Osteoblast (primary cell): Measurements from ENCODE around the gene SEC24C. TPM values are rescaled to one million over a fixed set of nuclear protein-coding genes. Genes with fewer than 3 reads are reported as not detected.
"Not testable (repeated sequence)": the region's sequence is repeated elsewhere in the genome, so short reads cannot be mapped to it uniquely, and the experiment has no call there.

Experiments
- DNase-seq: peaks from one replicate; pipeline ENCODE4 v3.0.0; 2011; ENCODE audit warnings: low spot score, mixed read lengths; ENCODE audit not compliant: insufficient read length; ENCODE audit errors: missing footprints
- H2AFZ ChIP-seq: 2 replicates; pipeline ENCODE4 v1.6.0; 2011; ENCODE audit warnings: mild to moderate bottlenecking, low read length
- H3K27ac ChIP-seq: 2 replicates; pipeline ENCODE4 v1.5.1; 2011; ENCODE audit warnings: mild to moderate bottlenecking, low read depth, low read length, moderate library complexity
- H3K27me3 ChIP-seq: 2 replicates; pipeline ENCODE4 v1.6.0; 2012; ENCODE audit warnings: mild to moderate bottlenecking, control low read depth, inconsistent platforms, low read length, moderate library complexity; ENCODE audit not compliant: insufficient read depth
- H3K36me3 ChIP-seq: 2 replicates; pipeline ENCODE4 v1.5.1; 2011; ENCODE audit warnings: mild to moderate bottlenecking, low read length, control low read depth, moderate library complexity; ENCODE audit not compliant: insufficient read depth
- H3K4me1 ChIP-seq: 2 replicates; pipeline ENCODE4 v1.5.1; 2011; ENCODE audit warnings: mild to moderate bottlenecking, low read length, control low read depth, moderate library complexity; ENCODE audit not compliant: insufficient read depth
- H3K4me2 ChIP-seq: 2 replicates; pipeline ENCODE4 v1.6.0; 2011; ENCODE audit warnings: mild to moderate bottlenecking, low read length; ENCODE audit not compliant: insufficient read depth
- H3K4me3 ChIP-seq: fragments of 200-600 bp; sonication (generic); 3 replicates; pipeline ENCODE4 v1.5.1; 2012; ENCODE audit warnings: mild to moderate bottlenecking, low read length, inconsistent platforms; ENCODE audit not compliant: insufficient read depth
- H3K79me2 ChIP-seq: 2 replicates; pipeline ENCODE4 v1.6.0; 2012; ENCODE audit warnings: mild to moderate bottlenecking, low read length, control low read depth, inconsistent platforms; ENCODE audit not compliant: insufficient read depth
- H3K9me3 ChIP-seq: 2 replicates; pipeline ENCODE4 v1.5.1; 2011; ENCODE audit warnings: low read depth, low read length, control low read depth
- H4K20me1 ChIP-seq: 2 replicates; pipeline ENCODE4 v1.6.0; 2012; ENCODE audit warnings: mild to moderate bottlenecking, low read length, control low read depth; ENCODE audit not compliant: insufficient read depth
- CTCF ChIP-seq: IDR thresholded peaks from 2 replicates; pipeline ENCODE4 v1.5.1; 2011; ENCODE audit warnings: mild to moderate bottlenecking, low read depth, low read length, moderate library complexity; ENCODE audit errors: extremely low read depth
- total RNA-seq: library from RNA; depleted of rRNA; stranded (reverse); fragments of >200 nt; gene quantifications from 2 replicates; pipeline ENCODE4 v1.2.3, GENCODE V29; 2012

The SEC24C gene
- total RNA-seq, 1 donor: 28.6 TPM

DNA sequence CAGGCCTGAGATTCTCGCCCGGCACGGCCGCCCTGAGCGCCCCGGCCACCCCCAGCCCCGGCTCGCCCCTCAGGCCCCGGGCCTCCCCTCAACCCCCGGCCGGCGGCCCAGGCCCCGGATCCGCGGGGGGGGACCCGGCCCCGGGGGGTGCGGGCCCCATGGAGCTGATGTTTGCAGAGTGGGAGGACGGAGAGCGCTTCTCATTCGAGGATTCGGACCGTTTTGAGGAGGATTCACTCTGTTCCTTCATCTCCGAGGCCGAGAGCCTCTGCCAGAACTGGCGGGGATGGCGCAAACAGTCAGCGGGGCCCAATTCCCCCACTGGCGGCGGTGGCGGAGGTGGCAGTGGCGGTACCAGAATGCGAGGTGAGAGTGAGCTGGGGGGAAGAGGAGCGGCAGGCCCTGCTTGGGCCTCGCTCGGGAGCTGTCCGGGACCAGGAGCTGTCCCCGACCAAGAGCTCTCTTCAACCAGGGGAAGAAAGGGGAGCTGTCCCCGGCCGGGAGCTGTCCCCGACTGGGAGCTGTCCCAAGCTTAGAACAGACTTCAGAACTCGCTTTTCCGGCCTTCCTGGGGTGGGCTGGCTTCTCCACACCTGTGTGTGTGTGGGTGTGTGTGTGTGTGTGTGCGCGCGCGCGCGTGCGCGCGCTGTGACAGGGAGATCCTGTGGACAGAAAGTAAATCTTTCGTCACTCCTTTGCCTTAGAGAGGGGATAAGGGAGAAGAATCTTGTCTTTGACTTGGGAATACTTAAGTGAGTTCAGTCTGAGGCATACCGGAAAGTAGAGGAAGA lies 41.7 kb downstream of the SEC24C start:
- H3K36me3 ChIP-seq: peaks cover 20% of the 10 kb centered on the region

DNA sequence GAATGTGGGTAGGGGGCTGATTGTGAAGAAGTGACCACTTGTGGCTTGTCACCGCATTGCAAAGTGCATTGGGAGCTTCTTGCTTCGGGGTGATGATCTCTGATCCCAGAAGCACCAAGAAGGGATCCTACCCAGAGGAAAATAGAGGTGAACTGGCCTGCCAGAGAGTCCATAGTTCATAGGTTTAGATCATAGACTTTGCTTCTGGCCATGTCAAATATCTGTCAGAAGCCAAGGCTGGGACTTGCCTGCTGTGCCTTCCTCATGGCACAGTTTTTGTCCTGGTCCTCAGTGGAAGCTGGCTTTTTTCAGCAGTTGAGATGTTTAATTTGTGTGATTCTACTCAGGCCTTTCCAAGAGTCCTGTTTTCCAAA lies 42.3 kb downstream of the SEC24C start:
- Histone ChIP-seq H3K79me2 (peaks cover 76% of the 10 kb centered on the region), H3K27ac (peak overlapping the region; percentile 86), H3K4me2 (peak overlapping the region; percentile 94), H3K36me3 (peaks cover 26% of the 10 kb centered on the region), H3K27me3 (no peaks in the 10 kb centered on the region), H2AFZ (no peak overlapping the region), H4K20me1 (peaks cover 34% of the 10 kb centered on the region), H3K4me3 (peak overlapping the region; percentile 91), H3K9me3 (no peaks in the 10 kb centered on the region), H3K4me1 (peaks cover 23% of the 10 kb centered on the region)
- no peak for TF ChIP-seq CTCF
- DNase-seq: peak; percentile 92

More for the DNA sequence above, 41.7 kb downstream of the SEC24C start:
- peaks cover 34% of the 10 kb centered on the region for H4K20me1 ChIP-seq
- DNase-seq: peak; percentile 94
- H3K4me3 ChIP-seq: peak overlapping the region; percentile 91
- H3K27me3 ChIP-seq: no peaks in the 10 kb centered on the region
- no peaks in the 10 kb centered on the region for H3K9me3 ChIP-seq
- TF ChIP-seq CTCF: no peak
- H3K4me2 ChIP-seq: peak overlapping the region; percentile 94
- peak overlapping the region; percentile 61 for H2AFZ ChIP-seq
- H3K4me1 ChIP-seq: peaks cover 27% of the 10 kb centered on the region
- peaks cover 79% of the 10 kb centered on the region for H3K79me2 ChIP-seq
- peak overlapping the region; percentile 86 for H3K27ac ChIP-seq

GRCh38 chr10:73787031-73787800 lies 43.0 kb downstream of the SEC24C start:
- not testable (repeated sequence) for H3K27ac ChIP-seq, H3K27me3 ChIP-seq, H3K9me3 ChIP-seq, H2AFZ ChIP-seq
- H3K4me2 ChIP-seq: peak overlapping the region; percentile 94
- peaks cover 69% of the 10 kb centered on the region for H3K79me2 ChIP-seq
- H3K4me1 ChIP-seq: peaks cover 23% of the 10 kb centered on the region
- DNase-seq: peak; percentile 34
- H3K4me3 ChIP-seq: peak overlapping the region; percentile 91
- peaks cover 34% of the 10 kb centered on the region for H4K20me1 ChIP-seq
- H3K36me3 ChIP-seq: peaks cover 33% of the 10 kb centered on the region

GRCh38 chr10:73788864-73789658 lies 44.9 kb downstream of the SEC24C start:
- peaks cover 50% of the 10 kb centered on the region for H3K36me3 ChIP-seq

More at GRCh38 chr10:73788864-73789658, 44.9 kb downstream of the SEC24C start:
- Histone ChIP-seq H3K4me1 (peaks cover 13% of the 10 kb centered on the region), H3K27me3 (no peaks in the 10 kb centered on the region), H3K4me3 (no peak overlapping the region), H3K9me3 (no peaks in the 10 kb centered on the region), H2AFZ (no peak overlapping the region), H3K27ac (no peak overlapping the region), H3K79me2 (peaks cover 51% of the 10 kb centered on the region), H4K20me1 (peaks cover 34% of the 10 kb centered on the region), H3K4me2 (no peak overlapping the region)
- DNase-seq: peak; percentile 70
- no peak for TF ChIP-seq CTCF
